Measurements from ENCODE around the gene TMEM108.

GRCh38 chr3:133254151-133254550 is 216.0 kb downstream of the TMEM108 start:
- TF ChIP-seq POLR2AphosphoS5 (IDR thresholded peaks at IDR 0.05) = no peak
- no peak for TF ChIP-seq CTCF (IDR thresholded peaks at IDR 0.05)
- no peak for TF ChIP-seq POLR2A (IDR thresholded peaks at IDR 0.05)
- no peak for TF ChIP-seq EP300 (IDR thresholded peaks at IDR 0.05)
